Neural progenitor cell (in vitro differentiated cells): ENCODE data around the gene RGCC.
"Not testable (repeated sequence)": the region's sequence is repeated elsewhere in the genome, so short reads cannot be mapped to it uniquely, and the experiment has no call there.

Source experiments
- CTCF ChIP-seq: fragments of 200-600 bp; sonication (generic); IDR thresholded peaks from 2 replicates; pipeline ENCODE4 v1.5.1; 2017; ENCODE audit warnings: antibody characterized with exemption, mild to moderate bottlenecking
- EZH2 ChIP-seq: fragments of 200-600 bp; sonication (generic); IDR thresholded peaks from 2 replicates; pipeline ENCODE4 v1.6.1; 2017; ENCODE audit warnings: antibody characterized with exemption, mild to moderate bottlenecking, moderate library complexity
- EZH2phosphoT487 ChIP-seq: fragments of 200-600 bp; sonication (generic); IDR thresholded peaks from 2 replicates; pipeline ENCODE4 v1.6.1; 2017; ENCODE audit warnings: antibody characterized with exemption

- TF ChIP-seq CTCF, EZH2, EZH2phosphoT487: not testable (repeated sequence)
Observed at GRCh38 chr13:41434030-41434429, 23.3 kb upstream of the RGCC start.
